T47D (cell line): Measurements from ENCODE around the gene MRLN.

ENCODE experiments used
- DNase-seq, 2 experiments: peaks; one replicate each; pipeline versions ENCODE4 v3.0.0 to v3.0.0-alpha.2; 2011 to 2012; ENCODE audit warnings: low read depth in 1 of 2, low spot score in 1 of 2
- JUND ChIP-seq: IDR thresholded peaks from 2 replicates; pipeline ENCODE4 v1.6.1; 2012; ENCODE audit warnings: low read depth
- in situ Hi-C: cut with HindIII; loops from 2 replicates; pipeline ENCODE4 v1.10.0; 2016; ENCODE audit warnings: low sequenced_read_pairs, low pct_unique_long_range_greater_than_20kb

Gene MRLN

DNA sequence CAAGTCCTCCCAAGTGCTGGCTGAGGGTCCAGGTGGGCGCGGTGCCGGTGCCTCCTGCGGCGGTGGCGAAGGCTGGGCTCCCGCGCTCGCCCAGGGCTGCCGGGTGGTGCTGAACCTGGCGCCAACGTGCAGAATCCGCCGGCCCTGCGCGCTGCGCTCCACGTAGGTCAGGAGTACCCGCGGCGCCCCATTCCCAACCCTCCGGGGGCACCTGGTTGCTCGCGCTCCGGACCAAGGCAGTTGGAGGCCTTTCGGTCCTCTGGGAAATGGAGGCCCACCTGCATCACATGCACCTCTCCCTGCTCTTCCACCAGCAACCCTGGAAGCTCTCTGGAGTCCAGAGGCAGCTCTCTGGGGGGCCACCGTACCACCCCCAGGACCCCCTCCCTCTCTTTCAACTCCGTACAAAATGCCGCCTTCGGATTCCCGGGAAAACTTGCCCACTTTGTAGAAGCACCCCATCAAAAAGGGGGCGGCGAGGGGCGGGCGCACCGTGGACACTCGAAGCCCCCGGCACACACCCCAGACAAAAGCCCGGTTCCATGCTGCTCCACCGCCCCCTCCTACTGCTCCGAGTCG lies 44.4 kb downstream of the MRLN start:
- no peak for TF ChIP-seq JUND
- DNase-seq = peak; percentile 53 to 80
- in situ Hi-C loops = no loop called here

DNA sequence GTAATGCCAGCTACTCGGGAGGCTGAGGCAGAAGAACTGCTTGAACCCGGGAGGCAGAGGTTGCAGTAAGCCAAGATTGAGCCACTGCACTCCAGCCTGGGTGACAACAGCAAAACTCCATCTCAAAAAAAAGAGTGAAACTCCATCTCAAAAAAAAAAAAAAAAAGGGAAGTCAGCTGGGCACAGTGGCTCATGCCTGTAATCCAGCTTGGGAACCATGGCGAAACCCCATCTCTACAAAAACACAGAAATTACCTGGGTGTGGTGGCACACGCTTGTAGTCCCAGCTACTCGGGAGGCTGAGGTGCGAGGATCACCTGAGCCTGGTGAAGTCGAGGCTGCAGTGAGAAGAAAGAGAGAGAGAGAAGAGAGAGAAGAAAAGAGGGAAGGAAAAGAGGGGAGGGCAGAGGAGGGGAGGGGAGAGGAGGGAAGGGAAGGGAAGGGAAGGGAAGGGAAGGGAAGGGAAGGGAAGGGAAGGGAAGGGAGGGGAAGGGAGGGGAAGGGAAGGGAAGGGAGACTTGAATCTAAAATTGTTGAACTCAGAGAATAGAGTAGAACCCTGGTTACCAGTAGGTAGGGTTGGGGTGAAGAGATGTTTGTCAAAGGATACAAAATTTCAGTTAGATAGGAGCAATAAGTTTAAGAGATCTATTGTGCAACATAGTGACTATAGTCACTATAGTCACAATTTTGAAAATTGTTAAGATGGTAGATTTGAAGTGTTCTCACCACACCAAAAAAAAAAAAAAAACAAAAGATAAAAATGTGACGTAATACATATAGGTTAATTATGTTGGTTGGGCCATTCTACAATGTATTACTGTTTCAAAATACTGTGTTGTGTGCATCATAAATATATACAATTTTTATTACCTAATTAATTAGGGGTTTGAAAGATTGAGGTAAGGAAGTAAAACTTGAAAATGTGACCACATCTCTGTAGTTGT lies 46.1 kb downstream of the MRLN start:
- TF ChIP-seq JUND = no peak
- in situ Hi-C loops = no loop called here

DNA sequence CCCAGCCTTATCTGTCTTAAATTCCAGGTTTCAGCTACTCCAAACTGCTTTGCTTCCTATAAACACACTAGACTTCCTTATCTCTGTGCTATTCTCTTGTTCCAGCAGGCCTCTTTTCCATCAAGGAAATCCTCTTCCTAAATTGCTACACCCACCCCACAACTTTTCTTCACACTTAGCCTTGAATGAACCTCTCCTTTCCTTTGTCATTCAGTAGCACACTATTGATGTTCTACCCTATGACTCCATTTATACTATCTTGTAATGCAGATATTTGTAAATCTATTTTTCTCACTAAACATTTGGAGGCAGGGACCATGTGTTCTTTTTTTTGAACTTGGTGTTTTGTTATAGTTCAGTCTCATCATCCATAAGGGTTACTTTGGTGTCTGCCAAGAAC lies 47.3 kb downstream of the MRLN start:
- in situ Hi-C loops = no loop called here
- no peak for DNase-seq
- no peak for TF ChIP-seq JUND

More for the DNA sequence above, 46.1 kb downstream of the MRLN start:
- no peak for DNase-seq

DNA sequence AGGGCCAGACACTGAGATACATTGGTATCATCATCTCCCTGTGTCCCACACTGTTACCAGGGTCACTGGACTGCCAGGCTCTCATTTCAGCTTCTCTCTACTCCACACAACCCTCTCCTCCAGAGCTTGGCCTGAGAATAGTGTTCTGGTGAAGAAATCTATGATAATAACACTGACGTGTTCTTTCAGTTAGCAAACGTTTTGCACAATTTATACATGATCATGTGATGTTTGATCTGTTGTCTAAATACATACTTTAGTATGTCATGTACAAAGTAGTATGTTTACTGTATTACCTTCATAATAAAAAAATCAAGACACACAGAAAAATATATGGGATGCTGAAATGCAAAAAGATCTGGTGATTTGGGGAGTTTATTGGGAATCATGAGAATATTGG lies 48.6 kb downstream of the MRLN start:
- TF ChIP-seq JUND = no peak
- DNase-seq = no peak
- in situ Hi-C loops = no loop called here

DNA sequence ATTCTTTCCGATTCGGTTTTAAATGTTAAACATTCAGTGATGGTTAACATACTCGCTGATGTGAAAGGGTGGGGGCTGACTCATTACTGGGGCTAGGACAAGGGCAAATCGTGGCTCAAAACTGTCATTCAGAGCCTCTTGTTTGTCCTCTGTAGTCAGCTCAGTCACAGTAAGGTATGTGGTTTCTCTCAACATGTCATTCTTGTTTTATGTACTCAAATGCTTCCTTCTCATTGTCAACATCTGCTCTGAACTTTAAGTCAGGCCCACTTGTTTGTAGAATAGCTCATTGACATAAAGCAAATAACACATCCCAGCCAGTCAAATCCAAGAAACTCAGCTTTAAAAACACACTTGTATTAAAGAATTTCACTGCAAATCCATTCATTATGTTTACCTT lies 50.9 kb downstream of the MRLN start:
- in situ Hi-C loops = no loop called here
- TF ChIP-seq JUND = no peak
- DNase-seq = peak in 1 of 2 experiments; percentile 73

DNA sequence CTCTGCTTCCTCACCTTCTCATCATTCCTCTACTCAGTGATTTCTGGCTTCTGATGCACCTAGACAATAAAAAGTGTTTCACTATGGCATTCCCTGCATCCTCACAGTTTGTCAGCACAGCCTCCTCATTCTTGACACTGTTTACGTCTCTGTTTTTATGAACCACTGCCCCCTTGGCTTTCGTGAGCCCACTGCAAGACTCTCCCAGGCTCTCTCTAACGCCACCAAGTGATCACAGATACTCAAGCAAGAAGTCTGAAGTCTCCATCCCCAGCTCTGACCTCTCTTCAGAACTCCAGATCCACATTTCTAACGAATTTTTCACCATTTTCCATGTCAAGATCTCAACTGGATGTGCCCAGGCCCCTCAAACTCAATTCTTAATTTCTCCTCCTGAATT lies 52.5 kb downstream of the MRLN start:
- in situ Hi-C loops = no loop called here
- DNase-seq = no peak
- TF ChIP-seq JUND = no peak

DNA sequence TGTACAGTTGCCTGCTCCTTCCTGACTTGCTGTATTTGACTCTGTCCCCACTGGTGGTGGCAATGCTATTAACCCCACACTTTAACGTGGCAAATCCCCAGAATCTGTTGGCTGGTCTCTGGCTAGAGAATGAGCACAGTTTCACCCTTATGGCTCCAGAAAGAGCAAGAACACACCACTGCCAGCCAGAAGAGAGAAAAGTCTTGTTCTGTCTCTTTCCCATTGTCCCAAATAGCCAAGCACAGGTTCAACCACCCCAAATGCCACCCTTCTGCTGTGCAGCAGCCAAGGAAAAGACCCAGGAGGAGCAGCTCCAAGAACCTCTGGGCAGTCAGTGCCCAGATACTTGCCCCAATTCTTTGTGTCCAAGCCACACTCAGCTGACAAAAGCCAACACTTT lies 54.9 kb downstream of the MRLN start:
- in situ Hi-C loops = no loop called here
- DNase-seq = no peak
- no peak for TF ChIP-seq JUND

DNA sequence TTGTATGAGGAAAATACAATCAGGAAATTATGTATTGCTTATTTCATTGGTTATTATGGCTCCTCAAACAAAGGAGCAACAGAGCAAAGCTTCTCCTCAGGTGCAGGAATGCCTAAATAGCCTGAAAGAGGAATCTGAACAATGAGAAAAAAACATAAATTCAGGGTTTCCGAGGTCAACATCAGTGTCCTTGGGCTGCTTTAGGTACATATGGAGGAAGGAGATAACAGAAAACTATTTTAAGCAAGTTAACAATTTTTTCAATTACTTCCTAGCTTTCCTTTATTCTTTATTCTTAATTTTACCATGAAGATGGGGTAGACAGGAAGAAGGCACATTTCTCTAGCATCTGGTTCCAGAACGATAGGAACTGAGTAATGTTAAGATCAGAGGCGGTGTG lies 57.6 kb downstream of the MRLN start:
- no peak for DNase-seq
- in situ Hi-C loops = no loop called here

DNA sequence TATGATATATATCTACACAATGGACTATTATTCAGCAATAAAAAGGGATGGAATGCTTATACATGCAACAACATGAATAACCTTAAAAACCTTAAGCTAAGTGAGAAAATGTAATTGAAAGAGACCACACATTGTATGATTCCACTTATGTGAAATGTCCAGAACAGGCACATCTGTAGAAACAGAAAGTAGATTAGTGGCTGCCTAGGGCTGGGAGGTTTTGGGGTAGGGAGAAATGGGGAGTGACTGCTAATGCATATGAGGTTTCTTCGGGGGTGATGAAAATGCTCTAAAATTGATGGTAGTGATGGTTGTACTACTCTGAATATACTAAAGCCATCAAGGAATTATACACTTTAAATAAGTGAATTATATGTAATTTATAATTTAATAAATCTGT lies 58.3 kb downstream of the MRLN start:
- in situ Hi-C loops = no loop called here
- TF ChIP-seq JUND = no peak

More for the DNA sequence above, 57.6 kb downstream of the MRLN start:
- no peak for TF ChIP-seq JUND

DNA sequence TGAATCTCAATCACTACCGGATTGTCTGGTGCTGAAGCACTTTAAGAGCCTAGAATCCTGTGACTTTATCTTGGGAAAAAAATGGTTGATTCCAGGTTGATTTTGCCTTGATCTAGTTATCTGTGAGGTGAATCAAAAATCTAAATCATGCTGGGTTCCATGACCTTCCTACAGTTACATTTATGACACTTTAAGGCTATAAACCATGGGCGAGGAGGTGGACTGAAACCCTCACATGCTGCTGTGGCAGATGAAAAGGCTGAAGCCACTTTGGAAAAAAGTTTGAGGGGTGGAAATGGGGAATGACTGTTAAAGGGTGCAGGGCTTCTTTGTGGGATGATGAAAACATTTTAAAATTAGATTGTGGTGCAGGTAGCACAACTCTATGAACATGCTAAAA lies 61.1 kb downstream of the MRLN start:
- no peak for TF ChIP-seq JUND
- in situ Hi-C loops = no loop called here
- DNase-seq = no peak

More for the DNA sequence above, 58.3 kb downstream of the MRLN start:
- DNase-seq = no peak

DNA sequence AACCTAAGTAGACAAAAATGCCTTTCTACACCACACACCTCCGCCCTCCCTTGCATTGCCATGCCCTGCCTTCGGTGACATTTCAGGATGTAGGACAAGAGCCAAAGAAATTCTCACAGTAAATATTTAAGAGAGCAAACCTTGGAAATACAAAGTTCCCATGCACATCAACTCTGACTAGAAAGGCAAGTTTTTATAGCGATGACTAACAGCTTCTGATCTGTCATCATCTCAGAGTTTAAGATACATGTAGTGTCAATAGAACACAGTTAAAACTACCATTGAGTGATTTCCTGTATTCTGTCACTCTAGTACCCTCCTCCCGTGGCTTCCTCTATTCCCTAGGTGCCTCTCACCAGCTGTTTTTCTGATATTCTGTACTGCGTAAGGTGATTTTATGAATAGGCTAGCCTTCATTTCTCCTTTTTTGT lies 64.3 kb downstream of the MRLN start:
- no peak for TF ChIP-seq JUND
- in situ Hi-C loops = no loop called here
- peak in 1 of 2 experiments; percentile 56 for DNase-seq

DNA sequence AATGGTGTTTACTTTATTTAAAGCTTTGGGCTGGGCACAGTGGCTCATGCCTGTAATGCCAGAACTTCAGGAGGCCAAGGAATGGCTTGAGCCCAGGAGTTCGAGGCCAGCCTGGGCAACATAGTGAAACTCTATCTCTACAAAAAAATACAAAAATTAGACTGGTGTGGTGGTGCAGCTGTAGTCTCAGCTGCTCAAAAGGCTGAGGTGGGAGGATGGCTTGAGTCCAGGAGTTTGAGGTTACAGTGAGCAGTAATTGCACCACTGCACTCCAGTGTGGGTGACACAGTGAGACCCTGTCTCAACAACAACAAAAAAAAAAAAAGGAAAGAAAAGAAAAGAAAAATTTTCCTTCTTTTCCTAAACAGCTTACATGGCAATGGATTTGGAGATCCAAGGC lies 65.6 kb downstream of the MRLN start:
- no peak for TF ChIP-seq JUND
- in situ Hi-C loops = no loop called here
- no peak for DNase-seq
